Measurements from ENCODE around the gene XRRA1. TPM values are rescaled to one million over a fixed set of nuclear protein-coding genes. Genes with fewer than 3 reads are reported as not detected.

Gene XRRA1
- total and polyA plus RNA-seq, 2 of the 13 experiments (the other 11 are each of a cell fraction or from before 2014, with no cell fraction given) = 7.6 to 10.5 TPM

DNA sequence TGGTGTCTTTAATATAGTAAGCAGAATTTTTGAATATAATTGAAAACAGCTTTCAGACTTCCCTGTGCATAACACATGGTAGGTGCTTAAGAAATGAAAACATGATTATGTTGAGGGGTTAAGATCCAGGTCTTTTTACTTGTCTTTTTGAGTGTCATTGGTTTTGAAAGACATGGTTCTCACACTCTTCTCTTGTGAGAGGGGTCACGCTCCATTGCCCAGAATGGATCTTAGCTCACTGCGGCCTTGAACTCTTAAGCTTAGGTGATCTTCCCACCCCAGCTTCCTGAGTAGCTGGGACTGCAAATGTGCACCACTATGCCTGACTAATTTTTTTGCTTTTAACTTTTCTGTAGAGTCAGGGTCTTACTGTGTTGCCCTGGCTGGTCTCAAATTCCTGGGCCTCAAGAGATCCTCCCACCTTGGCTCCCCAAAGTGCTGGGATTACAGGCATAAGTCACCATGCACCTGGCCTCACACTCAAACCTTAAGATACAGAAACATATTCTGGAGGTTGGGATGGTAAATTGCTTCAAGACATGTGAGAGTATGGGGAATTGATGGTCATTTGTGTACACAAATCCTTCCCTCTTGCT is 1.6 kb upstream of the XRRA1 start:
- Histone ChIP-seq H3K4me2 (ENCODE audit: low read depth, low read length) (peak overlapping the region; percentile 82), H3K4me3 (replicated peaks in 1 of 3; ENCODE audit: insufficient read depth in 1 of 3, low read depth in 2 of 3, low read length in 3 of 3) (peak overlapping the region; percentile 91 to 98 (median 97)), H3K27me3 (ENCODE audit: control insufficient read depth in 1 of 2, insufficient read depth in 2 of 2, low read length in 2 of 2) (no peaks in the 10 kb centered on the region; a peak in 1 of 5 replicates), H3K79me2 (ENCODE audit: insufficient read depth, low read length) (peaks cover 76% of the 10 kb centered on the region), H3K4me1 (ENCODE audit: insufficient read depth, low read length) (peaks cover 49% of the 10 kb centered on the region), H2AFZ (ENCODE audit: low read length) (no peak overlapping the region), H3K9ac (ENCODE audit: insufficient read depth, low read depth, low read length) (peak overlapping the region; percentile 96), H4K20me1 (ENCODE audit: insufficient read depth, low read length) (peaks cover 11% of the 10 kb centered on the region), H3K36me3 (replicated peaks in 1 of 2; ENCODE audit: control insufficient read depth in 1 of 2, insufficient read depth in 2 of 2, low read length in 2 of 2) (peaks cover 2 to 7% of the 10 kb centered on the region in 2 experiments; a peak in 3 of 5 replicates), H3K27ac (ENCODE audit: extremely low read length, insufficient read depth, low read length) (peak overlapping the region; percentile 81), H3K9me3 (ENCODE audit: low read length) (no peaks in the 10 kb centered on the region)
- peak; percentile 7 for DNase-seq (ENCODE audit: low spot score)
- BruUV-seq (replicated peaks) = no TSS peak
- intact Hi-C loops (cut with micrococcal nuclease; ENCODE audit: unreplicated experiment) (no loop called here), in situ Hi-C loops (cut with HindIII; ENCODE audit: extremely low pct_ligation_motif_present, low pct_unique_long_range_greater_than_20kb) (no loop called here)
- ATAC-seq = no peak
- peak; percentile 34 for FAIRE-seq
- ChIA-PET POLR2A (interaction anchor here (1.5 to 2.0 kb wide), 2 partner anchors 11 to 39 kb away, joined by 6 to 7 read pairs; partner anchors contain the start of gene NEU3), CTCF (ENCODE audit: low intra/inter-chr PET ratio, low total read pairs) (no interaction called here)
- WGBS (ENCODE audit: low lambda C conversion rate) = 28% methylated on average over 2 of the region's 2 CpGs
- TF ChIP-seq NR2C2 (CRISPR knock-in tag; IDR thresholded peaks at IDR 0.05; ENCODE audit: borderline replicate concordance) (peak; percentile 44; the same call in 1 of the 2 replicates), ZNF121 (CRISPR knock-in tag; IDR thresholded peaks at IDR 0.05) (peak; percentile 97), THAP11 (CRISPR knock-in tag; IDR thresholded peaks at IDR 0.05) (0 out of 2 replicates have a peak, but pooled peaks have one; percentile 24), NR1H2 (CRISPR knock-in tag; IDR thresholded peaks at IDR 0.05; ENCODE audit: borderline replicate concordance, low read depth) (no peak), RXRB (CRISPR knock-in tag; IDR thresholded peaks at IDR 0.05; ENCODE audit: borderline replicate concordance) (0 out of 2 replicates have a peak, but pooled peaks have one; percentile 43), ZC3H13 (CRISPR knock-in tag; IDR thresholded peaks at IDR 0.05) (no peak), HNF4G (IDR thresholded peaks at IDR 0.05; ENCODE audit: borderline replicate concordance, low read depth, low read length) (no peak), HNF4G (CRISPR knock-in tag; IDR thresholded peaks at IDR 0.05; ENCODE audit: borderline replicate concordance, low read depth) (no peak), ZNF670 (CRISPR knock-in tag; IDR thresholded peaks at IDR 0.05; ENCODE audit: borderline replicate concordance) (0 out of 2 replicates have a peak, but pooled peaks have one; percentile 30), GATAD2A (CRISPR knock-in tag; IDR thresholded peaks at IDR 0.05) (peak; percentile 33; the same call in 1 of the 2 replicates), U2AF2 (IDR thresholded peaks at IDR 0.05; ENCODE audit: low read depth, low read length) (no peak), AKAP8 (CRISPR knock-in tag; IDR thresholded peaks at IDR 0.05) (no peak), ERF (CRISPR knock-in tag; IDR thresholded peaks at IDR 0.05) (0 out of 2 replicates have a peak, but pooled peaks have one; percentile 19), ZNF629 (CRISPR knock-in tag; conservative IDR thresholded peaks at IDR 0.05) (no peak), RARA (CRISPR knock-in tag; IDR thresholded peaks at IDR 0.05) (peak; percentile 67), ARNT2 (CRISPR knock-in tag; IDR thresholded peaks at IDR 0.05; ENCODE audit: low read depth) (no peak)
- TF ChIP-seq, protein P1, sequence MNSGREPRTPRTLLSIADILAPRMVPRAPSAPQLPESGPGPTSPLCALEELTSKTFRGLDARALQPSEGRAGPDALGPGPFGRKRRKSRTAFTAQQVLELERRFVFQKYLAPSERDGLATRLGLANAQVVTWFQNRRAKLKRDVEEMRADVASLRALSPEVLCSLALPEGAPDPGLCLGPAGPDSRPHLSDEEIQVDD (CRISPR knock-in tag; IDR thresholded peaks at IDR 0.05; ENCODE audit: borderline replicate concordance) = no peak
- TF ChIP-seq, protein P2, sequence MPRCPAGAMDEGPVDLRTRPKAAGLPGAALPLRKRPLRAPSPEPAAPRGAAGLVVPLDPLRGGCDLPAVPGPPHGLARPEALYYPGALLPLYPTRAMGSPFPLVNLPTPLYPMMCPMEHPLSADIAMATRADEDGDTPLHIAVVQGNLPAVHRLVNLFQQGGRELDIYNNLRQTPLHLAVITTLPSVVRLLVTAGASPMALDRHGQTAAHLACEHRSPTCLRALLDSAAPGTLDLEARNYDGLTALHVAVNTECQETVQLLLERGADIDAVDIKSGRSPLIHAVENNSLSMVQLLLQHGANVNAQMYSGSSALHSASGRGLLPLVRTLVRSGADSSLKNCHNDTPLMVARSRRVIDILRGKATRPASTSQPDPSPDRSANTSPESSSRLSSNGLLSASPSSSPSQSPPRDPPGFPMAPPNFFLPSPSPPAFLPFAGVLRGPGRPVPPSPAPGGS (CRISPR knock-in tag; IDR thresholded peaks at IDR 0.05) = no peak
- TF ChIP-seq, protein P3, sequence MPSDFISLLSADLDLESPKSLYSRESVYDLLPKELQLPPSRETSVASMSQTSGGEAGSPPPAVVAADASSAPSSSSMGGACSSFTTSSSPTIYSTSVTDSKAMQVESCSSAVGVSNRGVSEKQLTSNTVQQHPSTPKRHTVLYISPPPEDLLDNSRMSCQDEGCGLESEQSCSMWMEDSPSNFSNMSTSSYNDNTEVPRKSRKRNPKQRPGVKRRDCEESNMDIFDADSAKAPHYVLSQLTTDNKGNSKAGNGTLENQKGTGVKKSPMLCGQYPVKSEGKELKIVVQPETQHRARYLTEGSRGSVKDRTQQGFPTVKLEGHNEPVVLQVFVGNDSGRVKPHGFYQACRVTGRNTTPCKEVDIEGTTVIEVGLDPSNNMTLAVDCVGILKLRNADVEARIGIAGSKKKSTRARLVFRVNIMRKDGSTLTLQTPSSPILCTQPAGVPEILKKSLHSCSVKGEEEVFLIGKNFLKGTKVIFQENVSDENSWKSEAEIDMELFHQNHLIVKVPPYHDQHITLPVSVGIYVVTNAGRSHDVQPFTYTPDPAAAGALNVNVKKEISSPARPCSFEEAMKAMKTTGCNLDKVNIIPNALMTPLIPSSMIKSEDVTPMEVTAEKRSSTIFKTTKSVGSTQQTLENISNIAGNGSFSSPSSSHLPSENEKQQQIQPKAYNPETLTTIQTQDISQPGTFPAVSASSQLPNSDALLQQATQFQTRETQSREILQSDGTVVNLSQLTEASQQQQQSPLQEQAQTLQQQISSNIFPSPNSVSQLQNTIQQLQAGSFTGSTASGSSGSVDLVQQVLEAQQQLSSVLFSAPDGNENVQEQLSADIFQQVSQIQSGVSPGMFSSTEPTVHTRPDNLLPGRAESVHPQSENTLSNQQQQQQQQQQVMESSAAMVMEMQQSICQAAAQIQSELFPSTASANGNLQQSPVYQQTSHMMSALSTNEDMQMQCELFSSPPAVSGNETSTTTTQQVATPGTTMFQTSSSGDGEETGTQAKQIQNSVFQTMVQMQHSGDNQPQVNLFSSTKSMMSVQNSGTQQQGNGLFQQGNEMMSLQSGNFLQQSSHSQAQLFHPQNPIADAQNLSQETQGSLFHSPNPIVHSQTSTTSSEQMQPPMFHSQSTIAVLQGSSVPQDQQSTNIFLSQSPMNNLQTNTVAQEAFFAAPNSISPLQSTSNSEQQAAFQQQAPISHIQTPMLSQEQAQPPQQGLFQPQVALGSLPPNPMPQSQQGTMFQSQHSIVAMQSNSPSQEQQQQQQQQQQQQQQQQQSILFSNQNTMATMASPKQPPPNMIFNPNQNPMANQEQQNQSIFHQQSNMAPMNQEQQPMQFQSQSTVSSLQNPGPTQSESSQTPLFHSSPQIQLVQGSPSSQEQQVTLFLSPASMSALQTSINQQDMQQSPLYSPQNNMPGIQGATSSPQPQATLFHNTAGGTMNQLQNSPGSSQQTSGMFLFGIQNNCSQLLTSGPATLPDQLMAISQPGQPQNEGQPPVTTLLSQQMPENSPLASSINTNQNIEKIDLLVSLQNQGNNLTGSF (CRISPR knock-in tag; IDR thresholded peaks at IDR 0.05) = no peak
